MM.1S (cell line): ENCODE results near the gene ZNF609.

ENCODE experiments used
- DNase-seq: peaks from one replicate; pipeline ENCODE4 v3.0.0-alpha.2; 2015
- H2AFZ ChIP-seq: fragments of 300-600 bp; sonication (generic); 2 replicates; pipeline ENCODE4 v1.6.0; 2016; ENCODE audit warnings: antibody characterized with exemption, low read length
- H3F3A ChIP-seq: fragments of 300-600 bp; sonication (generic); 2 replicates; pipeline ENCODE4 v1.6.1; 2016; ENCODE audit warnings: mild to moderate bottlenecking, antibody characterized with exemption, low read length, moderate library complexity, mixed read lengths; ENCODE audit not compliant: insufficient read depth
- H3K27ac ChIP-seq: fragments of 300-600 bp; sonication (generic); 2 replicates; pipeline ENCODE4 v1.5.1; 2016; ENCODE audit warnings: mild to moderate bottlenecking, low read length
- H3K27me3 ChIP-seq: fragments of 300-600 bp; sonication (generic); replicated peaks from 2 replicates; pipeline ENCODE4 v1.6.0; 2016; ENCODE audit warnings: low read length; ENCODE audit not compliant: insufficient read depth
- H3K36me3 ChIP-seq: fragments of 300-600 bp; sonication (generic); replicated peaks from 2 replicates; pipeline ENCODE4 v1.6.1; 2016; ENCODE audit warnings: mild to moderate bottlenecking, low read length, mixed read lengths; ENCODE audit not compliant: insufficient read depth
- H3K4me1 ChIP-seq: fragments of 300-600 bp; sonication (generic); 2 replicates; pipeline ENCODE4 v1.6.1; 2016; ENCODE audit warnings: low read length, mixed read lengths
- H3K4me2 ChIP-seq: fragments of 300-600 bp; sonication (generic); 2 replicates; pipeline ENCODE4 v1.6.0; 2016; ENCODE audit warnings: low read depth, low read length
- H3K4me3 ChIP-seq: fragments of 300-600 bp; sonication (generic); 2 replicates; pipeline ENCODE4 v1.5.1; 2016; ENCODE audit warnings: low read length, mixed read lengths
- H3K79me2 ChIP-seq: fragments of 300-600 bp; sonication (generic); 2 replicates; pipeline ENCODE4 v1.6.1; 2016; ENCODE audit warnings: mixed run types, low read length, mixed read lengths
- H3K9ac ChIP-seq: fragments of 300-600 bp; sonication (generic); 2 replicates; pipeline ENCODE4 v1.6.1; 2016; ENCODE audit warnings: low read length, mixed read lengths
- H3K9me2 ChIP-seq: fragments of 300-600 bp; sonication (generic); replicated peaks from 2 replicates; pipeline ENCODE4 v1.6.1; 2016; ENCODE audit warnings: mild to moderate bottlenecking, low read length, mixed read lengths; ENCODE audit not compliant: insufficient read depth
- H3K9me3 ChIP-seq: fragments of 300-600 bp; sonication (generic); replicated peaks from 2 replicates; pipeline ENCODE4 v1.6.1; 2016; ENCODE audit warnings: mild to moderate bottlenecking, low read length, mixed read lengths; ENCODE audit not compliant: insufficient read depth
- H4K20me1 ChIP-seq: fragments of 300-600 bp; sonication (generic); 2 replicates; pipeline ENCODE4 v1.6.1; 2016; ENCODE audit warnings: mild to moderate bottlenecking, low read length, moderate library complexity, mixed read lengths; ENCODE audit not compliant: insufficient read depth
- EZH2 ChIP-seq: fragments of 300-600 bp; sonication (generic); optimal IDR thresholded peaks from 2 replicates; pipeline ENCODE3; 2017; ENCODE audit warnings: low read depth, mild to moderate bottlenecking, antibody characterized with exemption, low read length, mixed read lengths
- EZH2phosphoT487 ChIP-seq: fragments of 300-600 bp; sonication (generic); IDR thresholded peaks from 2 replicates; pipeline ENCODE4 v1.6.1; 2018; ENCODE audit warnings: antibody characterized with exemption, low read length
- TF ChIP-seq, protein P1 (sequence below): fragments of 300-600 bp; sonication (generic); IDR thresholded peaks from 2 replicates; pipeline ENCODE4 v1.5.1; 2016; ENCODE audit warnings: antibody characterized with exemption, low read length, mixed read lengths

ZNF609 gene

GRCh38 chr15:64731012-64731804, 270.8 kb downstream of the ZNF609 start:
- no peaks in the 10 kb centered on the region for H3K9me2 ChIP-seq
- no peaks in the 10 kb centered on the region for H3K27me3 ChIP-seq
- H3K36me3 ChIP-seq = no peaks in the 10 kb centered on the region
- H3K4me3 ChIP-seq = no peak overlapping the region
- peak overlapping the region; percentile 83 for H2AFZ ChIP-seq
- H3K9ac ChIP-seq = no peak overlapping the region
- H3K4me1 ChIP-seq = no peaks in the 10 kb centered on the region
- no peak for TF ChIP-seq EZH2
- TF ChIP-seq, protein P1, sequence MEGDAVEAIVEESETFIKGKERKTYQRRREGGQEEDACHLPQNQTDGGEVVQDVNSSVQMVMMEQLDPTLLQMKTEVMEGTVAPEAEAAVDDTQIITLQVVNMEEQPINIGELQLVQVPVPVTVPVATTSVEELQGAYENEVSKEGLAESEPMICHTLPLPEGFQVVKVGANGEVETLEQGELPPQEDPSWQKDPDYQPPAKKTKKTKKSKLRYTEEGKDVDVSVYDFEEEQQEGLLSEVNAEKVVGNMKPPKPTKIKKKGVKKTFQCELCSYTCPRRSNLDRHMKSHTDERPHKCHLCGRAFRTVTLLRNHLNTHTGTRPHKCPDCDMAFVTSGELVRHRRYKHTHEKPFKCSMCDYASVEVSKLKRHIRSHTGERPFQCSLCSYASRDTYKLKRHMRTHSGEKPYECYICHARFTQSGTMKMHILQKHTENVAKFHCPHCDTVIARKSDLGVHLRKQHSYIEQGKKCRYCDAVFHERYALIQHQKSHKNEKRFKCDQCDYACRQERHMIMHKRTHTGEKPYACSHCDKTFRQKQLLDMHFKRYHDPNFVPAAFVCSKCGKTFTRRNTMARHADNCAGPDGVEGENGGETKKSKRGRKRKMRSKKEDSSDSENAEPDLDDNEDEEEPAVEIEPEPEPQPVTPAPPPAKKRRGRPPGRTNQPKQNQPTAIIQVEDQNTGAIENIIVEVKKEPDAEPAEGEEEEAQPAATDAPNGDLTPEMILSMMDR = peak; percentile 89
- H3K4me2 ChIP-seq = peak overlapping the region; percentile 58
- no peak overlapping the region for H3K27ac ChIP-seq
- H3F3A ChIP-seq = no peaks in the 10 kb centered on the region
- DNase-seq = peak; percentile 86
- no peaks in the 10 kb centered on the region for H3K9me3 ChIP-seq
- H3K79me2 ChIP-seq = no peaks in the 10 kb centered on the region
- H4K20me1 ChIP-seq = no peaks in the 10 kb centered on the region

DNA sequence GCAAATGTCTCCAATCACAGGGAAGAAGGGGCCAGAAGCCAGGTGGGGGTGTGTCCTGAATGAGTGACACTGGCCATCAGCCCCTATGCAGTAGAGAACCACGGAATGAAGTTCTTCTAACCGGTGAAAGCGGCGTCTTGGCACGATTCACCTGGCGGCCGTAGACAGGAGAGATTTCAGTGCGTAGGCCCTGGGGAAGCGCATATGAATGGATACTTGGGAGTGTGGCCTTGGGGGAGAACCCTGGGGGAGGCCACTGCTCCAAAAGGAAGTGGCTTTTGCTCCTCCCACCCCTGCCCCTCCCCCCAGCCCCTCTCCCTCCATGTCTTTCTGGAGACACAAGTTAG, 271.4 kb downstream of the ZNF609 start:
- H3K27ac ChIP-seq = no peak overlapping the region
- H3K9ac ChIP-seq = no peak overlapping the region
- H3K9me3 ChIP-seq = no peaks in the 10 kb centered on the region
- no peak for TF ChIP-seq EZH2
- TF ChIP-seq, protein P1 = no peak
- no peak for TF ChIP-seq EZH2phosphoT487
- H3K4me1 ChIP-seq = no peaks in the 10 kb centered on the region
- no peaks in the 10 kb centered on the region for H3F3A ChIP-seq
- H3K4me3 ChIP-seq = no peak overlapping the region
- H2AFZ ChIP-seq = peak overlapping the region; percentile 83
- peak overlapping the region; percentile 58; the same call in 1 of the 2 replicates for H3K4me2 ChIP-seq
- no peaks in the 10 kb centered on the region for H3K79me2 ChIP-seq
- H4K20me1 ChIP-seq = no peaks in the 10 kb centered on the region
- no peaks in the 10 kb centered on the region for H3K36me3 ChIP-seq
- H3K9me2 ChIP-seq = no peaks in the 10 kb centered on the region
- no peaks in the 10 kb centered on the region for H3K27me3 ChIP-seq
- no peak for DNase-seq

DNA sequence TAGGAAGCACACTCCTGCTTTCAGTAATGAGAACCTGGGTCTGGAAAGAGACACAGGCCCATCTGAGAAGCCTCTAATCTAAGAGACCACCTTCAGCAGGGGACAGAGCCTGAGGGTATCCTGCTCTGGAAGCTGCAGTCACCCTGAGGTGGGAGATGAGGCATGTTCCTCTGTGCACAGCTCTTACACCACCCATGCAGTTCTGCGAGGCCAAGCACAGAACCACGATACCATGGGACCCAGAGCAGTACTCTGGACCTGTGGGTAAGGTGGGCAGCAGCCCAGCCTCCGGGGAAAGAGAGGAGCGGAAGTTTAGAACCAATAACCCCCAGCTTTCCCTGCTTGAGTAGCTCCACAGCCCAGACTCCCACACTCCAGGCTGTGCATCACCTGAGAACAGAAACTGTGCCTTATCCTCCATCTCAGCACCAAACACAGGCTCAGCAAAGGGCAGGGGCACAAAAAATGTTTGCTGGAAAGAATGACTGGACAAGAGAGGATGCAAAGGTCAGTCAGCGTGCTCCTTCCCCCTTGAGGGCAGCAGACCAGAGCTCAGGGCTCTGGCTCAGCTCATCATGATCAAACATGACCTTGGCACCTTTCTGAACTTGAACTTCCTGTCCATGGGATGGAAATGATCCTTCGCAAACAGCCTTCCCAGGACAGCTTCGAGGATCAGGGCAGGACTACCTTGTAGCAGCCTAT, 271.9 kb downstream of the ZNF609 start:
- H3K9ac ChIP-seq = no peak overlapping the region
- no peaks in the 10 kb centered on the region for H3K9me2 ChIP-seq
- H3F3A ChIP-seq = no peaks in the 10 kb centered on the region
- H2AFZ ChIP-seq = 0 out of 2 replicates have a peak overlapping the region, but pooled peaks have one; percentile 11
- no peak for DNase-seq
- no peaks in the 10 kb centered on the region for H3K9me3 ChIP-seq
- no peaks in the 10 kb centered on the region for H4K20me1 ChIP-seq
- TF ChIP-seq EZH2phosphoT487 = no peak
- TF ChIP-seq, protein P1 = no peak
- no peak for TF ChIP-seq EZH2
- H3K27ac ChIP-seq = no peak overlapping the region
- H3K79me2 ChIP-seq = no peaks in the 10 kb centered on the region
- no peak overlapping the region for H3K4me2 ChIP-seq
- no peaks in the 10 kb centered on the region for H3K4me1 ChIP-seq
- H3K36me3 ChIP-seq = no peaks in the 10 kb centered on the region
- H3K4me3 ChIP-seq = no peak overlapping the region
- no peaks in the 10 kb centered on the region for H3K27me3 ChIP-seq
